ENCODE measurements around the gene ETS1. TPM values are rescaled to one million over a fixed set of nuclear protein-coding genes. Genes with fewer than 3 reads are reported as not detected.

The ETS1 gene
- polyA plus RNA-seq, 1 experiment, result 32.3 TPM

- POLR2A ChIA-PET, result interaction anchor here (0.6 kb wide), 1 partner anchor 1524 kb away, joined by 4 read pairs; the partner anchor contains the start of gene PRDM10
- TF ChIP-seq CTCF (IDR thresholded peaks at IDR 0.05; ENCODE audit: low read depth, low read length), result no peak
- CTCF ChIA-PET, result interaction anchor here (1.6 kb wide), 1 partner anchor 321 kb away, joined by 5 read pairs; no protein-coding TSS in a partner anchor
- no peak overlapping the region for H3K4me3 ChIP-seq (ENCODE audit: low read depth, low read length)
- no peaks in the 10 kb centered on the region for H3K27me3 ChIP-seq (ENCODE audit: control insufficient read depth, insufficient read depth, low read length)
- no peaks in the 10 kb centered on the region for H3K9me3 ChIP-seq (ENCODE audit: control insufficient read depth, insufficient read depth, low read length)
- H3K27ac ChIP-seq (ENCODE audit: low read depth, low read length), result no peak overlapping the region
- no peak for DNase-seq (ENCODE audit: low read depth, low spot score)
Observed at GRCh38 chr11:128478305-128478704, 109.1 kb downstream of the ETS1 start.

- ChIA-PET POLR2A (interaction anchor here (0.6 kb wide), 1 partner anchor 1525 kb away, joined by 4 read pairs; the partner anchor contains the start of gene PRDM10), CTCF (interaction anchor here (5.8 kb wide), 1 partner anchor 153 kb away, joined by 22 read pairs; no protein-coding TSS in a partner anchor)
Observed at GRCh38 chr11:128477811-128478210, 109.5 kb downstream of the ETS1 start.

GRCh38 chr11:128477278-128477677, 110.1 kb downstream of the ETS1 start:
- ChIA-PET POLR2A (interaction anchor here (0.7 kb wide), 1 partner anchor 13 kb away, joined by 4 read pairs; no protein-coding TSS in a partner anchor), CTCF (interaction anchor here (5.8 kb wide), 1 partner anchor 154 kb away, joined by 22 read pairs; no protein-coding TSS in a partner anchor)
- no peaks in the 10 kb centered on the region for H3K9me3 ChIP-seq (ENCODE audit: control insufficient read depth, insufficient read depth, low read length)
- no peak for TF ChIP-seq CTCF (IDR thresholded peaks at IDR 0.05; ENCODE audit: low read depth, low read length)
- H3K4me3 ChIP-seq (ENCODE audit: low read depth, low read length), result no peak overlapping the region
- H3K27me3 ChIP-seq (ENCODE audit: control insufficient read depth, insufficient read depth, low read length), result no peaks in the 10 kb centered on the region
- H3K27ac ChIP-seq (ENCODE audit: low read depth, low read length), result no peak overlapping the region
- no peak for DNase-seq (ENCODE audit: low read depth, low spot score)

More at GRCh38 chr11:128477811-128478210, 109.5 kb downstream of the ETS1 start:
- no peak for DNase-seq (ENCODE audit: low read depth, low spot score)
- no peak for TF ChIP-seq CTCF (IDR thresholded peaks at IDR 0.05; ENCODE audit: low read depth, low read length)
- Histone ChIP-seq H3K9me3 (ENCODE audit: control insufficient read depth, insufficient read depth, low read length) (no peaks in the 10 kb centered on the region), H3K27ac (ENCODE audit: low read depth, low read length) (no peak overlapping the region), H3K4me3 (ENCODE audit: low read depth, low read length) (no peak overlapping the region), H3K27me3 (ENCODE audit: control insufficient read depth, insufficient read depth, low read length) (no peaks in the 10 kb centered on the region)

- Histone ChIP-seq H3K27ac (ENCODE audit: low read depth, low read length) (no peak overlapping the region), H3K9me3 (ENCODE audit: control insufficient read depth, insufficient read depth, low read length) (no peaks in the 10 kb centered on the region), H3K27me3 (ENCODE audit: control insufficient read depth, insufficient read depth, low read length) (no peaks in the 10 kb centered on the region), H3K4me3 (ENCODE audit: low read depth, low read length) (no peak overlapping the region)
- POLR2A ChIA-PET, result interaction anchor here (0.7 kb wide), 1 partner anchor 14 kb away, joined by 4 read pairs; no protein-coding TSS in a partner anchor
- CTCF ChIA-PET, result interaction anchor here (5.8 kb wide), 1 partner anchor 154 kb away, joined by 22 read pairs; no protein-coding TSS in a partner anchor
- no peak for TF ChIP-seq CTCF (IDR thresholded peaks at IDR 0.05; ENCODE audit: low read depth, low read length)
- DNase-seq (ENCODE audit: low read depth, low spot score), result no peak
Observed at GRCh38 chr11:128476729-128477128, 110.6 kb downstream of the ETS1 start.

GRCh38 chr11:128476049-128476448, 111.3 kb downstream of the ETS1 start:
- CTCF ChIA-PET, result interaction anchor here (5.8 kb wide), 1 partner anchor 155 kb away, joined by 22 read pairs; no protein-coding TSS in a partner anchor
- POLR2A ChIA-PET, result no interaction called here
- DNase-seq (ENCODE audit: low read depth, low spot score), result no peak
- TF ChIP-seq CTCF (IDR thresholded peaks at IDR 0.05; ENCODE audit: low read depth, low read length), result no peak
- no peak overlapping the region for H3K27ac ChIP-seq (ENCODE audit: low read depth, low read length)
- no peak overlapping the region for H3K4me3 ChIP-seq (ENCODE audit: low read depth, low read length)
- no peaks in the 10 kb centered on the region for H3K9me3 ChIP-seq (ENCODE audit: control insufficient read depth, insufficient read depth, low read length)
- H3K27me3 ChIP-seq (ENCODE audit: control insufficient read depth, insufficient read depth, low read length), result no peaks in the 10 kb centered on the region

Measured in AG04450 (cell line).